Measurements from ENCODE around the gene GPR3. TPM values are rescaled to one million over a fixed set of nuclear protein-coding genes. Genes with fewer than 3 reads are reported as not detected.

GPR3 gene
- total and polyA plus RNA-seq, 10 of the 15 experiments (the other 5 are each of a cell fraction or from before 2014, with no cell fraction given): 0.33 to 1.4 (median 0.63) TPM; not detected in 3

DNA sequence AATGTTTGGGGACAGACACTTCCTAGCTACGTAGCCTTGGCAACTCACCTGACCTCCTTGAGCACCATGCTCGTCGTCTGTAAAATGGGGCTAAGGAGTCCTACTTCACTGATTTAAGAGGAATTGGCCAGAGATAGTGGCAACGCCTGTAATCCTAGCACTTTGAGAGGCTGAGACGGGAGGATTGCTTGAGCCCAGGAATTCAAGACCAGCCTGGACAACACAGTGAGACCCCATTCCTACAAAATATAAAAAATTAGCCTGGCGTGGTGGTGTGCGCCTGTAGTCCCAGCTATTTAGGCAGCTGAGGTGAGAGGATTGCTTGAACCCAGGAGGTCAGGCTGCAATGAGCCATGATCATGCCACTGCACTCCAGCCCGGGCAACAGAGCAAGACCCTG is 46.1 kb upstream of the GPR3 start (continued):
- TF ChIP-seq, protein P1, sequence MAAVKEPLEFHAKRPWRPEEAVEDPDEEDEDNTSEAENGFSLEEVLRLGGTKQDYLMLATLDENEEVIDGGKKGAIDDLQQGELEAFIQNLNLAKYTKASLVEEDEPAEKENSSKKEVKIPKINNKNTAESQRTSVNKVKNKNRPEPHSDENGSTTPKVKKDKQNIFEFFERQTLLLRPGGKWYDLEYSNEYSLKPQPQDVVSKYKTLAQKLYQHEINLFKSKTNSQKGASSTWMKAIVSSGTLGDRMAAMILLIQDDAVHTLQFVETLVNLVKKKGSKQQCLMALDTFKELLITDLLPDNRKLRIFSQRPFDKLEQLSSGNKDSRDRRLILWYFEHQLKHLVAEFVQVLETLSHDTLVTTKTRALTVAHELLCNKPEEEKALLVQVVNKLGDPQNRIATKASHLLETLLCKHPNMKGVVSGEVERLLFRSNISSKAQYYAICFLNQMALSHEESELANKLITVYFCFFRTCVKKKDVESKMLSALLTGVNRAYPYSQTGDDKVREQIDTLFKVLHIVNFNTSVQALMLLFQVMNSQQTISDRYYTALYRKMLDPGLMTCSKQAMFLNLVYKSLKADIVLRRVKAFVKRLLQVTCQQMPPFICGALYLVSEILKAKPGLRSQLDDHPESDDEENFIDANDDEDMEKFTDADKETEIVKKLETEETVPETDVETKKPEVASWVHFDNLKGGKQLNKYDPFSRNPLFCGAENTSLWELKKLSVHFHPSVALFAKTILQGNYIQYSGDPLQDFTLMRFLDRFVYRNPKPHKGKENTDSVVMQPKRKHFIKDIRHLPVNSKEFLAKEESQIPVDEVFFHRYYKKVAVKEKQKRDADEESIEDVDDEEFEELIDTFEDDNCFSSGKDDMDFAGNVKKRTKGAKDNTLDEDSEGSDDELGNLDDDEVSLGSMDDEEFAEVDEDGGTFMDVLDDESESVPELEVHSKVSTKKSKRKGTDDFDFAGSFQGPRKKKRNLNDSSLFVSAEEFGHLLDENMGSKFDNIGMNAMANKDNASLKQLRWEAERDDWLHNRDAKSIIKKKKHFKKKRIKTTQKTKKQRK (IDR thresholded peaks at IDR 0.05; ENCODE audit: low read depth, low read length): no peak
- no peak for TF ChIP-seq RBBP5 (conservative IDR thresholded peaks at IDR 0.05)

DNA sequence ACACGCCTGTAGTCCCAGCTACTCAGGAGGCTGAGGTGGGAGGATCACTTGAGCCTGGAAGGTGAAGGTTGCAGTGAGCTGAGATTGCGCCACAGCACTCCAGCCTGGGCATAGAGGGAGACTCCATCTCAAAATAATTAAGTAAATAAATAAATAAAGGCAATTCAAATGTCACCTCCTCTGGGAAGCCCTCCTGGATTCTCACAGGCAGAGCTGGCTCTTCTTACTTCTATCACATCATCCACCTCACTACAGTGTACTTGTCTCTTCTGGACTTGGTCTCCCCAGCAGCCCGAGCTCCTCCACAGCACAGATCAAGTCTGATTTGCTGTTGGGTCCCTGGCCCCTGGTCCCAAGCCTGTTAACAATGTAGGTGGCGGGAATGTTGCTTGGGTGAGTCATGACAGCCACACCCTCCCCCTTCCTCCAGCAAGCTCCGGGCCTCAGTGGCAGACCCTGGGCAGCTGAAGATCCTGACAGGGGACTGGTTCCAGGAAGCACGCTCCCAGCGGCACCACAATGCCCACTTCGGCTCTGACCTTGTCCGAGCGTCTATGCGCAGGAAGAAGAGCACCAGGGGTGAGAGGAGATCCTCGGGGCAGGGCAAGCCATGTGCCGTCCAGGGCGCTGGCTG is 45.3 kb upstream of the GPR3 start:
- Histone ChIP-seq H3K79me2 (ENCODE audit: control insufficient read depth, insufficient read depth, low read length) (peaks cover 2% of the 10 kb centered on the region), H3K27me3 (replicated peaks in 1 of 2; ENCODE audit: control insufficient read depth in 2 of 2, insufficient read depth in 2 of 2, low read length in 1 of 2) (no peaks in the 10 kb centered on the region), H3K36me3 (ENCODE audit: control insufficient read depth in 2 of 2, insufficient read depth in 2 of 2, low read length in 1 of 2) (no peaks in the 10 kb centered on the region), H4K20me1 (ENCODE audit: control insufficient read depth, insufficient read depth) (no peaks in the 10 kb centered on the region), H3K27ac (ENCODE audit: control insufficient read depth, insufficient read depth) (no peak overlapping the region), H3K9ac (ENCODE audit: control insufficient read depth, insufficient read depth, low read length) (no peak overlapping the region), H2AFZ (ENCODE audit: control insufficient read depth, low read depth, low read length) (no peak overlapping the region), H3K4me2 (ENCODE audit: control insufficient read depth, insufficient read depth) (no peak overlapping the region), H3K9me3 (replicated peaks; ENCODE audit: control insufficient read depth, insufficient read depth, low read length) (no peaks in the 10 kb centered on the region), H3K4me1 (ENCODE audit: control insufficient read depth, insufficient read depth, low read length) (peaks cover 18% of the 10 kb centered on the region), H3K4me3 (no peak overlapping the region)
- RAD21 ChIA-PET (ENCODE audit: unreplicated experiment): no interaction called here
- DNase-seq (ENCODE audit: low read depth, low spot score): no peak
- SMC1A ChIA-PET (ENCODE audit: uncharacterized antibody, unreplicated experiment): no interaction called here
- intact Hi-C loops (cut with micrococcal nuclease; ENCODE audit: unreplicated experiment): no loop called here
- CTCF ChIA-PET: interaction anchor here (1.1 to 3.1 kb wide), 3 partner anchors 10 to 49 kb away, joined by 8 to 12 read pairs (median 10); no protein-coding TSS in a partner anchor
- ATAC-seq: no peak
- FAIRE-seq: no peak
- BruUV-seq (replicated peaks): no TSS peak
- 82% methylated on average over 14 of the region's 14 CpGs for WGBS (ENCODE audit: insufficient coverage, insufficient replicate concordance, low lambda C conversion rate, missing lambda C conversion rate)
- in situ Hi-C loops (cut with MboI): no loop called here
- POLR2A ChIA-PET: interaction anchor here (0.5 kb wide), 1 partner anchor 28 kb away, joined by 3 read pairs; no protein-coding TSS in a partner anchor
- TF ChIP-seq HDAC2 (IDR thresholded peaks at IDR 0.05) (no peak), CREB1 (IDR thresholded peaks at IDR 0.05; ENCODE audit: low read depth) (no peak), BCL11A (IDR thresholded peaks at IDR 0.05; ENCODE audit: low read depth, low read length) (no peak), YBX1 (IDR thresholded peaks at IDR 0.05) (no peak), SP1 (IDR thresholded peaks at IDR 0.05; ENCODE audit: low read depth, low read length) (no peak), CBX3 (IDR thresholded peaks at IDR 0.05; ENCODE audit: borderline replicate concordance, low read depth) (no peak), SREBF1 (IDR thresholded peaks at IDR 0.05; ENCODE audit: low read length) (no peak), KLF5 (IDR thresholded peaks at IDR 0.05; ENCODE audit: partially characterized antibody) (no peak)
- TF ChIP-seq, protein P2, sequence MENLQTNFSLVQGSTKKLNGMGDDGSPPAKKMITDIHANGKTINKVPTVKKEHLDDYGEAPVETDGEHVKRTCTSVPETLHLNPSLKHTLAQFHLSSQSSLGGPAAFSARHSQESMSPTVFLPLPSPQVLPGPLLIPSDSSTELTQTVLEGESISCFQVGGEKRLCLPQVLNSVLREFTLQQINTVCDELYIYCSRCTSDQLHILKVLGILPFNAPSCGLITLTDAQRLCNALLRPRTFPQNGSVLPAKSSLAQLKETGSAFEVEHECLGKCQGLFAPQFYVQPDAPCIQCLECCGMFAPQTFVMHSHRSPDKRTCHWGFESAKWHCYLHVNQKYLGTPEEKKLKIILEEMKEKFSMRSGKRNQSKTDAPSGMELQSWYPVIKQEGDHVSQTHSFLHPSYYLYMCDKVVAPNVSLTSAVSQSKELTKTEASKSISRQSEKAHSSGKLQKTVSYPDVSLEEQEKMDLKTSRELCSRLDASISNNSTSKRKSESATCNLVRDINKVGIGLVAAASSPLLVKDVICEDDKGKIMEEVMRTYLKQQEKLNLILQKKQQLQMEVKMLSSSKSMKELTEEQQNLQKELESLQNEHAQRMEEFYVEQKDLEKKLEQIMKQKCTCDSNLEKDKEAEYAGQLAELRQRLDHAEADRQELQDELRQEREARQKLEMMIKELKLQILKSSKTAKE (IDR thresholded peaks at IDR 0.05; ENCODE audit: low read depth, poor library complexity, severe bottlenecking): no peak
- TF ChIP-seq, protein P3, sequence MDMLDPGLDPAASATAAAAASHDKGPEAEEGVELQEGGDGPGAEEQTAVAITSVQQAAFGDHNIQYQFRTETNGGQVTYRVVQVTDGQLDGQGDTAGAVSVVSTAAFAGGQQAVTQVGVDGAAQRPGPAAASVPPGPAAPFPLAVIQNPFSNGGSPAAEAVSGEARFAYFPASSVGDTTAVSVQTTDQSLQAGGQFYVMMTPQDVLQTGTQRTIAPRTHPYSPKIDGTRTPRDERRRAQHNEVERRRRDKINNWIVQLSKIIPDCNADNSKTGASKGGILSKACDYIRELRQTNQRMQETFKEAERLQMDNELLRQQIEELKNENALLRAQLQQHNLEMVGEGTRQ (IDR thresholded peaks at IDR 0.05; ENCODE audit: borderline replicate concordance, low read depth, low read length): no peak
- TF ChIP-seq, protein P4, sequence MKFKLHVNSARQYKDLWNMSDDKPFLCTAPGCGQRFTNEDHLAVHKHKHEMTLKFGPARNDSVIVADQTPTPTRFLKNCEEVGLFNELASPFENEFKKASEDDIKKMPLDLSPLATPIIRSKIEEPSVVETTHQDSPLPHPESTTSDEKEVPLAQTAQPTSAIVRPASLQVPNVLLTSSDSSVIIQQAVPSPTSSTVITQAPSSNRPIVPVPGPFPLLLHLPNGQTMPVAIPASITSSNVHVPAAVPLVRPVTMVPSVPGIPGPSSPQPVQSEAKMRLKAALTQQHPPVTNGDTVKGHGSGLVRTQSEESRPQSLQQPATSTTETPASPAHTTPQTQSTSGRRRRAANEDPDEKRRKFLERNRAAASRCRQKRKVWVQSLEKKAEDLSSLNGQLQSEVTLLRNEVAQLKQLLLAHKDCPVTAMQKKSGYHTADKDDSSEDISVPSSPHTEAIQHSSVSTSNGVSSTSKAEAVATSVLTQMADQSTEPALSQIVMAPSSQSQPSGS (IDR thresholded peaks at IDR 0.05; ENCODE audit: low read length): no peak
